Glutamatergic neuron (in vitro differentiated cells): ENCODE measurements around the gene HIVEP3. TPM values are rescaled to one million over a fixed set of nuclear protein-coding genes. Genes with fewer than 3 reads are reported as not detected.

Experiments
- DNase-seq: peaks from one replicate; pipeline ENCODE4 v3.0.0; 2022
- H3K27ac Mint-ChIP-seq: one replicate; pipeline ENCODE4 v1.8.0; 2020; ENCODE audit warnings: mild to moderate bottlenecking, mixed read lengths, inconsistent platforms; ENCODE audit not compliant: unreplicated experiment
- H3K27me3 Mint-ChIP-seq: one replicate; pipeline ENCODE4 v1.8.0; 2020; ENCODE audit warnings: mild to moderate bottlenecking, moderate library complexity, mixed read lengths, inconsistent platforms; ENCODE audit not compliant: unreplicated experiment
- H3K36me3 Mint-ChIP-seq: one replicate; pipeline ENCODE4 v1.8.0; 2020; ENCODE audit warnings: mild to moderate bottlenecking, mixed read lengths, inconsistent platforms; ENCODE audit not compliant: unreplicated experiment
- H3K4me1 Mint-ChIP-seq: one replicate; pipeline ENCODE4 v1.8.0; 2020; ENCODE audit warnings: mild to moderate bottlenecking, low read depth, mixed read lengths, inconsistent platforms; ENCODE audit not compliant: unreplicated experiment
- H3K4me3 Mint-ChIP-seq: one replicate; pipeline ENCODE4 v1.8.0; 2020; ENCODE audit warnings: mild to moderate bottlenecking, mixed read lengths, inconsistent platforms; ENCODE audit not compliant: unreplicated experiment
- H3K9me3 Mint-ChIP-seq: one replicate; pipeline ENCODE4 v1.8.0; 2020; ENCODE audit warnings: mild to moderate bottlenecking, moderate library complexity, mixed read lengths, inconsistent platforms; ENCODE audit not compliant: unreplicated experiment
- CTCF ChIP-seq: fragments of 200-600 bp; sonication (generic); IDR thresholded peaks from one replicate; pipeline ENCODE4 v1.5.0; 2021; ENCODE audit not compliant: partially characterized antibody, unreplicated experiment
- total RNA-seq: library from RNA; stranded (reverse); fragmentation: NEBNext Ultra II Directional; extraction: Animal tissue kit (Norgen Biotek cat#: 25700); gene quantifications from one replicate; pipeline ENCODE4 v1.2.1, GENCODE V29; 2021; ENCODE audit not compliant: unreplicated experiment

Gene HIVEP3
- total RNA-seq, 1 donor from 2014 or later: 15.1 TPM

GRCh38 chr1:41752514-41753170 is 166.1 kb downstream of the HIVEP3 start:
- Mint-ChIP-seq H3K4me3 (no peak overlapping the region), H3K4me1 (peaks cover 4% of the 10 kb centered on the region), H3K36me3 (no peaks in the 10 kb centered on the region), H3K9me3 (no peaks in the 10 kb centered on the region), H3K27me3 (peaks cover 9% of the 10 kb centered on the region), H3K27ac (no peak overlapping the region)
- DNase-seq: no peak
- TF ChIP-seq CTCF: no peak

- Mint-ChIP-seq H3K4me1 (peaks cover 4% of the 10 kb centered on the region), H3K4me3 (no peak overlapping the region), H3K27ac (no peak overlapping the region), H3K36me3 (no peaks in the 10 kb centered on the region), H3K9me3 (peaks cover under 1% of the 10 kb centered on the region), H3K27me3 (peaks cover 9% of the 10 kb centered on the region)
- TF ChIP-seq CTCF: no peak
- DNase-seq: no peak
These were observed 166.8 kb downstream of the HIVEP3 start for GRCh38 chr1:41751804-41752513.

- H3K27me3 Mint-ChIP-seq: peaks cover 9% of the 10 kb centered on the region
- peaks cover 10% of the 10 kb centered on the region for H3K4me1 Mint-ChIP-seq
- DNase-seq: no peak
- H3K27ac Mint-ChIP-seq: no peak overlapping the region
- TF ChIP-seq CTCF: no peak
- no peak overlapping the region for H3K4me3 Mint-ChIP-seq
- H3K36me3 Mint-ChIP-seq: no peaks in the 10 kb centered on the region
- peaks cover 3% of the 10 kb centered on the region for H3K9me3 Mint-ChIP-seq
These were observed 168.6 kb downstream of the HIVEP3 start for GRCh38 chr1:41749991-41750745.

- H3K4me3 Mint-ChIP-seq: no peak overlapping the region
- DNase-seq: no peak
- no peaks in the 10 kb centered on the region for H3K36me3 Mint-ChIP-seq
- peaks cover 19% of the 10 kb centered on the region for H3K4me1 Mint-ChIP-seq
- H3K9me3 Mint-ChIP-seq: peaks cover 12% of the 10 kb centered on the region
- H3K27ac Mint-ChIP-seq: no peak overlapping the region
- TF ChIP-seq CTCF: no peak
- H3K27me3 Mint-ChIP-seq: peaks cover 6% of the 10 kb centered on the region
These were observed 173.7 kb downstream of the HIVEP3 start for GRCh38 chr1:41745022-41745421.
